GM10266 (cell line): ENCODE data around the gene SIGLEC11.

Experiments used
- DNase-seq: peaks from one replicate; pipeline ENCODE4 v3.0.0; 2012; ENCODE audit errors: extremely low spot score
- CTCF ChIP-seq: IDR thresholded peaks from 2 replicates; pipeline ENCODE4 v1.5.1; 2012; ENCODE audit warnings: mild to moderate bottlenecking, low read depth; ENCODE audit not compliant: control insufficient read depth, insufficient read depth; ENCODE audit errors: missing control alignments

Gene SIGLEC11

GRCh38 chr19:50002386-50002960 is 41.5 kb upstream of the SIGLEC11 start:
- no peak for DNase-seq
- TF ChIP-seq CTCF = no peak

GRCh38 chr19:50001775-50002174 is 40.8 kb upstream of the SIGLEC11 start:
- no peak for DNase-seq
- TF ChIP-seq CTCF = no peak

- TF ChIP-seq CTCF = no peak
- no peak for DNase-seq
Observed at GRCh38 chr19:50000841-50001557, 40.0 kb upstream of the SIGLEC11 start.

- TF ChIP-seq CTCF = no peak
- DNase-seq = no peak
Observed at GRCh38 chr19:50000038-50000840, 39.3 kb upstream of the SIGLEC11 start.

GRCh38 chr19:49999371-50000010 is 38.5 kb upstream of the SIGLEC11 start:
- DNase-seq = no peak
- TF ChIP-seq CTCF = no peak

- peak; percentile 55 for DNase-seq
Observed at GRCh38 chr19:49997709-49998108, 36.7 kb upstream of the SIGLEC11 start.

More at GRCh38 chr19:49997709-49998108, 36.7 kb upstream of the SIGLEC11 start:
- no peak for TF ChIP-seq CTCF
